MM.1S (cell line): ENCODE measurements around the gene MOSMO.

Experiments
- DNase-seq: peaks from one replicate; pipeline ENCODE4 v3.0.0-alpha.2; 2015
- H2AFZ ChIP-seq: fragments of 300-600 bp; sonication (generic); 2 replicates; pipeline ENCODE4 v1.6.0; 2016; ENCODE audit warnings: antibody characterized with exemption, low read length
- H3F3A ChIP-seq: fragments of 300-600 bp; sonication (generic); 2 replicates; pipeline ENCODE4 v1.6.1; 2016; ENCODE audit warnings: mild to moderate bottlenecking, antibody characterized with exemption, low read length, moderate library complexity, mixed read lengths; ENCODE audit not compliant: insufficient read depth
- H3K27ac ChIP-seq: fragments of 300-600 bp; sonication (generic); 2 replicates; pipeline ENCODE4 v1.5.1; 2016; ENCODE audit warnings: mild to moderate bottlenecking, low read length
- H3K27me3 ChIP-seq: fragments of 300-600 bp; sonication (generic); replicated peaks from 2 replicates; pipeline ENCODE4 v1.6.0; 2016; ENCODE audit warnings: low read length; ENCODE audit not compliant: insufficient read depth
- H3K36me3 ChIP-seq: fragments of 300-600 bp; sonication (generic); replicated peaks from 2 replicates; pipeline ENCODE4 v1.6.1; 2016; ENCODE audit warnings: mild to moderate bottlenecking, low read length, mixed read lengths; ENCODE audit not compliant: insufficient read depth
- H3K4me1 ChIP-seq: fragments of 300-600 bp; sonication (generic); 2 replicates; pipeline ENCODE4 v1.6.1; 2016; ENCODE audit warnings: low read length, mixed read lengths
- H3K4me2 ChIP-seq: fragments of 300-600 bp; sonication (generic); 2 replicates; pipeline ENCODE4 v1.6.0; 2016; ENCODE audit warnings: low read depth, low read length
- H3K4me3 ChIP-seq: fragments of 300-600 bp; sonication (generic); 2 replicates; pipeline ENCODE4 v1.5.1; 2016; ENCODE audit warnings: low read length, mixed read lengths
- H3K79me2 ChIP-seq: fragments of 300-600 bp; sonication (generic); 2 replicates; pipeline ENCODE4 v1.6.1; 2016; ENCODE audit warnings: mixed run types, low read length, mixed read lengths
- H3K9ac ChIP-seq: fragments of 300-600 bp; sonication (generic); 2 replicates; pipeline ENCODE4 v1.6.1; 2016; ENCODE audit warnings: low read length, mixed read lengths
- H3K9me2 ChIP-seq: fragments of 300-600 bp; sonication (generic); replicated peaks from 2 replicates; pipeline ENCODE4 v1.6.1; 2016; ENCODE audit warnings: mild to moderate bottlenecking, low read length, mixed read lengths; ENCODE audit not compliant: insufficient read depth
- H3K9me3 ChIP-seq: fragments of 300-600 bp; sonication (generic); replicated peaks from 2 replicates; pipeline ENCODE4 v1.6.1; 2016; ENCODE audit warnings: mild to moderate bottlenecking, low read length, mixed read lengths; ENCODE audit not compliant: insufficient read depth
- H4K20me1 ChIP-seq: fragments of 300-600 bp; sonication (generic); 2 replicates; pipeline ENCODE4 v1.6.1; 2016; ENCODE audit warnings: mild to moderate bottlenecking, low read length, moderate library complexity, mixed read lengths; ENCODE audit not compliant: insufficient read depth
- EZH2 ChIP-seq: fragments of 300-600 bp; sonication (generic); optimal IDR thresholded peaks from 2 replicates; pipeline ENCODE3; 2017; ENCODE audit warnings: low read depth, mild to moderate bottlenecking, antibody characterized with exemption, low read length, mixed read lengths
- EZH2phosphoT487 ChIP-seq: fragments of 300-600 bp; sonication (generic); IDR thresholded peaks from 2 replicates; pipeline ENCODE4 v1.6.1; 2018; ENCODE audit warnings: antibody characterized with exemption, low read length
- TF ChIP-seq, protein P1 (sequence below): fragments of 300-600 bp; sonication (generic); IDR thresholded peaks from 2 replicates; pipeline ENCODE4 v1.5.1; 2016; ENCODE audit warnings: antibody characterized with exemption, low read length, mixed read lengths

The MOSMO gene

DNA sequence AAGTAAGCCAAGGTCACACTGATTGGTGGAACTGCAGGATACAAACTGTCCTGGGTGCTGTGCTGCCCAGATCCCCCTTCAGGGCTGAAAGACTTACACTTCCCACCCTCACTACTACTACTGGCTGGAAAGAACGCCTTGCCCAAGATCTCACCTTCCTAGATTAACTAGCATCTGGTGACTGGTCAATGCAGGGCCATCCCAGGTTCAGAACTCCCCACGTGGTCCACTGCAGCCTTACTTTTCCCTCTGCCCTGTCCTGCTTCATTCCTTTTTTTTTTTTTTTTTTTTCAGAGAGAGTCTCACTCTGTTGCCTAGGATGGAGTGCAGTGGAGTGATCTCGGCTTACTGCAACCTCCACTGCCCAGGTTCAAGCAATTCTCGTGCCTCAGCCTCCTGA, 4.7 kb upstream of the MOSMO start:
- Histone ChIP-seq H2AFZ (no peak overlapping the region), H3K79me2 (peaks cover 7% of the 10 kb centered on the region), H3K4me3 (no peak overlapping the region), H3K9me3 (no peaks in the 10 kb centered on the region), H3K4me2 (no peak overlapping the region), H3K9me2 (no peaks in the 10 kb centered on the region), H3K4me1 (0 out of 2 replicates have a peak, but pooled peaks cover 7% of the 10 kb centered on the region), H3K36me3 (no peaks in the 10 kb centered on the region), H3K9ac (no peak overlapping the region), H4K20me1 (no peaks in the 10 kb centered on the region), H3K27ac (no peak overlapping the region), H3F3A (peaks cover 6% of the 10 kb centered on the region; the same call in 1 of the 2 replicates), H3K27me3 (no peaks in the 10 kb centered on the region)
- DNase-seq: no peak
- TF ChIP-seq, protein P1, sequence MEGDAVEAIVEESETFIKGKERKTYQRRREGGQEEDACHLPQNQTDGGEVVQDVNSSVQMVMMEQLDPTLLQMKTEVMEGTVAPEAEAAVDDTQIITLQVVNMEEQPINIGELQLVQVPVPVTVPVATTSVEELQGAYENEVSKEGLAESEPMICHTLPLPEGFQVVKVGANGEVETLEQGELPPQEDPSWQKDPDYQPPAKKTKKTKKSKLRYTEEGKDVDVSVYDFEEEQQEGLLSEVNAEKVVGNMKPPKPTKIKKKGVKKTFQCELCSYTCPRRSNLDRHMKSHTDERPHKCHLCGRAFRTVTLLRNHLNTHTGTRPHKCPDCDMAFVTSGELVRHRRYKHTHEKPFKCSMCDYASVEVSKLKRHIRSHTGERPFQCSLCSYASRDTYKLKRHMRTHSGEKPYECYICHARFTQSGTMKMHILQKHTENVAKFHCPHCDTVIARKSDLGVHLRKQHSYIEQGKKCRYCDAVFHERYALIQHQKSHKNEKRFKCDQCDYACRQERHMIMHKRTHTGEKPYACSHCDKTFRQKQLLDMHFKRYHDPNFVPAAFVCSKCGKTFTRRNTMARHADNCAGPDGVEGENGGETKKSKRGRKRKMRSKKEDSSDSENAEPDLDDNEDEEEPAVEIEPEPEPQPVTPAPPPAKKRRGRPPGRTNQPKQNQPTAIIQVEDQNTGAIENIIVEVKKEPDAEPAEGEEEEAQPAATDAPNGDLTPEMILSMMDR: no peak
- TF ChIP-seq EZH2phosphoT487 (no peak), EZH2 (no peak)

DNA sequence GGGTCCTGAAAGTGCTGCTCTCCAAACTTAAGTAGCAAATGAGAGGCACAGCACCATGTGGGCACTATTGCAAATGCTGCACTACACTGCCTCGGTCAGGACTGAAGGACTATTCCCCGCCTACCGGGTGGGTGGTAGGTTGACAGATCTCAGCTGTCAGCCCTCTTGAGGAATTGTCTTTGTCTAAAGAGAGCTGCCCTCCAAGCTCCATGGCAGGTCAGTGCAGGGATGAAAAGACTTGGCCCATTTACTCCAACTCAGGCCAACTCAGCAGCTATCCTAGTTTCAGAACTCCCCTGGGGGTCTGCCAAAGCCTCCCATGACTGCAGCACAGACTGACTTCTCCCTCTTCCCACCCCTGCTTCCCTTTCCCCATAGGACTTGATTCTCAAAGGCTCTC, 3.6 kb upstream of the MOSMO start:
- Histone ChIP-seq H3K9me2 (no peaks in the 10 kb centered on the region), H3K27me3 (no peaks in the 10 kb centered on the region), H3K9ac (no peak overlapping the region), H3F3A (peaks cover 6% of the 10 kb centered on the region; the same call in 1 of the 2 replicates), H3K9me3 (no peaks in the 10 kb centered on the region), H3K79me2 (peaks cover 19% of the 10 kb centered on the region), H4K20me1 (no peaks in the 10 kb centered on the region), H3K36me3 (no peaks in the 10 kb centered on the region), H3K27ac (no peak overlapping the region), H3K4me3 (no peak overlapping the region), H3K4me2 (no peak overlapping the region), H2AFZ (no peak overlapping the region), H3K4me1 (0 out of 2 replicates have a peak, but pooled peaks cover 7% of the 10 kb centered on the region)
- DNase-seq: no peak
- TF ChIP-seq EZH2 (no peak), EZH2phosphoT487 (no peak)
- TF ChIP-seq, protein P1: no peak

DNA sequence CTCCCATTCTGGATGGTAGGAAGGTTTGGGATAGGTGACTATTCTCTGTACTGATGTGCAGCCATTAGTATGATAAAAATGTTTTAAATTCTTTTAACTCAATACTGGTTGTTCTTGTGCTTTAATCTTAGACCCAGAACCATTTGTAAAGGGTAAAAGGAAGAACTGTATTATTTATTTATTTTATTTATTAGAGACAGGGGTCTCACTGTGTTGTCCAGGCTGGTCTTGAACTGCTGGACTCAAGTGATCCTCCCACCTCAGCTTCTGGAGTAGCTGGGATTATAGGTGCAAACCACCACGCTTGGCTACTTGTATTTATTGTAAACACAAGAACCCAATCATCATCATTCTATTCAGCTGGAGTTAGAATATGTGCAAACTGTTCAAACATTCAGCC, 2.2 kb upstream of the MOSMO start:
- no peaks in the 10 kb centered on the region for H3K9me3 ChIP-seq
- TF ChIP-seq EZH2 (no peak), EZH2phosphoT487 (no peak)
- TF ChIP-seq, protein P1: no peak
- no peaks in the 10 kb centered on the region for H3K27me3 ChIP-seq
- 0 out of 2 replicates have a peak, but pooled peaks cover 7% of the 10 kb centered on the region for H3K4me1 ChIP-seq
- peaks cover 27% of the 10 kb centered on the region for H3K79me2 ChIP-seq
- H3K9ac ChIP-seq: no peak overlapping the region
- no peaks in the 10 kb centered on the region for H4K20me1 ChIP-seq
- peaks cover 6% of the 10 kb centered on the region; the same call in 1 of the 2 replicates for H3F3A ChIP-seq
- no peaks in the 10 kb centered on the region for H3K36me3 ChIP-seq
- H3K4me2 ChIP-seq: no peak overlapping the region
- no peak overlapping the region for H2AFZ ChIP-seq
- H3K9me2 ChIP-seq: no peaks in the 10 kb centered on the region
- no peak overlapping the region for H3K27ac ChIP-seq
- no peak overlapping the region for H3K4me3 ChIP-seq
- no peak for DNase-seq
